Dedifferentiated amniotic fluid mesenchymal stem cell (primary cell): Measurements from ENCODE around the gene PCF11.
A peak's percentile ranks its signal among the peaks of the same experiment; 100 is the strongest.
"Not testable (repeated sequence)": the region's sequence is repeated elsewhere in the genome, so short reads cannot be mapped to it uniquely, and the experiment has no call there.

ENCODE experiments used
- DNase-seq: peaks from one replicate; pipeline ENCODE4 v3.0.0-alpha.2; 2016; ENCODE audit errors: extremely low spot score

The PCF11 gene

GRCh38 chr11:83193315-83194280 lies 36.7 kb downstream of the PCF11 start, which contains the start of gene ANKRD42:
Gene ANKRD42 (plus strand): TSS chr11:83193712. CDS start chr11:83194671, 959 bp downstream.
- DNase-seq, result peak; percentile 97

DNA sequence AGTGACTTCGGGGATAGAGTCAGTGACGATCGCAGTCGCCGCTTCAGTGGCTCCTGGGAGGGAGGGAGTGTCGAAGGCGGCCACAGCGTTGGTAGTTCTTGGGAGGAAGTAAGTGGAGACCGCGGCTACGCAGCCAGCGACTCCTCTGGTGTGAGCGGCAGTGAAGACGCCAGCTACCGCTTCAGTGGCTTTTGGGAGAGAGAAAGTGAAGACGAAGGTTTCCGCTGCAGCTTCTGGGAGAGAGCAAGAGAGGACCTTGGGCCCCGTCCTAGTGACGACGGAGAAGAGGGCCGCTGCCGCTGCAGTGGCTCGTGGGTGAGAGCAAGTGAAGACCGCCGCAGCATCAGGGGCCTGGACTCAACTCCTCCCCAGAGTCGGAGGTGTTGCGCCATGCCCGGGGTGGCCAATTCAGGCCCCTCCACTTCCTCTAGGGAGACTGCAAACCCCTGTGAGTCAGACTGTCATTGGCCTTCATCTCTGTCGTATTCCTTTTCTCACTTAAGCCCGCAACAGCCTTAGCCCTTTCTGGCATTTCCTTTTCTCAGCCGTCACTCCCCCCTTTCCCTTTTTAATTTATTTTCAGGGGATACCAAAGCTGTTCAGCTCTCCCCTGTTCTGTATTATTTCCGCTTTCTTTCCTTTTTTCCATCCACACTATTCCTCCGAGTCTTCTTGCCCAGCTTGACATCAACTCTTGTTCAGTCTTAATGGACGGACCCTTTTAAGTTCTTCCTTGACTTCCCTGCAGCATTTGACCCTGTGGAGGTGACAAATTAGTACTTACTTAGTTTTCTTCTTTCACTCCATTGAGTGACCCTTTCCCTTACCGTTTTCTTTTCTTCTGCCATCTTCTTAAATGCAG lies 37.6 kb downstream of the PCF11 start:
- peak; percentile 64 for DNase-seq

DNA sequence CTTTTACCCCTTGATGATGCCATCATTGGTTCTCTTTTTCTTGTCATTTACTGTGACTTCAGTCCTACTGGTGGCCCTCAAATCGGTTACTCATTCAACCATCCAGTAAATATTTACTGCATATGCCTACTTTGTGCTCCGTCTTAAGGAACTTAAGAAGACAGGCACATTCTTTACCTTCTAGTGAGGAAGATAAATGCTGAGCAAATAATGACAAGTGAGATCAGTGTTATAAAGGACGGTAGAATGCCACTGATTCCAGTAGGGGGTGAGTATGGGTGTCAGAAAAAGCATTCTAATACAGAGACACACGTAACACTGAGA lies 38.2 kb downstream of the PCF11 start:
- no peak for DNase-seq

- DNase-seq, result no peak
Measured at GRCh38 chr11:83195649-83196048, 38.7 kb downstream of the PCF11 start.

DNA sequence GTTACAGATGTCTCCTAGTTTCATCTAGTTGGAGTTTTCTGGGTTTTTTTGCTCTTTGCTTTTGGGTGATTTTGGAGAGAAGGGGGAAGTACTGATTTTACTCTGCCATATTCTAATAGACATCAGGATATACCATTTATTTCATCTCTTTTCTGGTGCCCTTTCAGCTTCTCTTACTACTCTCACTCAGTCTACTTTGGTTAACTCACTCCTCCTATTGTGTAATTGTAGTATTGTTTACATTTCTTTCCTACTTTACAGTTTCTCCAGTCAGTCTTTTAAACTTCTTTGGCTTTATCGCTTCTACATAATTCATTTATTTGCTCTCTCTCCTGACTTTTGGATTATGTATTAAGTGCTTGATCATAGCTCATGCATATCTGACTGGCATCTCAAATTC lies 43.1 kb downstream of the PCF11 start:
- DNase-seq, result no peak

DNA sequence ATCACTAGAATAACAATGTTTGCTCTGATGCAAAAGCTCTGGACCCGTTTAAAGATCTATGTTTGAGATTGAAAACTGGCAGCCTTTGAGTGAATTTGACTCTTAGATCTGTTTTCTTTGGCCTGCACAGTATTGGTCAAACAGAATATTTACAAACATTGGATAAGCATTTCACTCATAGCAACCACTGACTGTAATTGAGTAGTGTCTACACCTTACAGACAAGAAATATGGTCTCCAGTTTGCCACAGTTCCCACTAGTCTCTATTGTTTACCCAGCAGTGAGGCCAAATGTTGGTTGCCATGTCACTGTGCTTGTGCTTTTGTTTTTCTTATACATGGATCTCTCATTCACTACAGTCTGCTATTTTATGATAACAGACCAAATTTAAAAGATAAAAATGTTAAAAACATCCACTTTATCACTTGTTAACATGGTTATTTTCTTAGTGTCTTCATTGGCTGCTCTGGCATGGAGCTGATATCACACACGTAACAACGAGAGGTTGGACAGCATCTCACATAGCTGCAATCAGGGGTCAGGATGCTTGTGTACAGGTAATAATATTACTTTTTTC lies 48.8 kb downstream of the PCF11 start:
- DNase-seq, result no peak

- DNase-seq, result no peak
Measured at GRCh38 chr11:83206221-83206620, 49.3 kb downstream of the PCF11 start.

- DNase-seq, result not testable (repeated sequence)
Measured at GRCh38 chr11:83206771-83207382, 49.9 kb downstream of the PCF11 start.

- no peak for DNase-seq
Measured at GRCh38 chr11:83219095-83219494, 62.2 kb downstream of the PCF11 start.

DNA sequence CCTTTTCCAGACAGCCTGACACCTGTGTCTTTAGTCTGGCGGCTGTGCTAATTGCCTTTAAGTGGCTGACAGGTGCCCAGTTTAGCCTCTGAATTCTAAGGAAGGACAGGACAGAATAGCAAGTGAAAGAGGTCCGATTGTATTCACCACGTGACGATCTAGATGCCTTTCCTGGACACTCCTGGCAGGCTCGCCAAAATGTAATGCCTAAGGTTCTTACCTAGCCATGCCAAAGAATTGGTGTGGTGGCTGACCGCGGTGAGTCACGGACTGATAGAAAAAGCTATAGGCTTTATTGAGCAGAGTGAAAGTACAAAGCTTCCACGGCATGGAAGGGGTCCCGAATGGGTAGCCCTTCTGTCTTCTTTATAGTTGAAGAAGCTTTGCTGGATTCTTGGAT lies 63.3 kb downstream of the PCF11 start:
- no peak for DNase-seq

DNA sequence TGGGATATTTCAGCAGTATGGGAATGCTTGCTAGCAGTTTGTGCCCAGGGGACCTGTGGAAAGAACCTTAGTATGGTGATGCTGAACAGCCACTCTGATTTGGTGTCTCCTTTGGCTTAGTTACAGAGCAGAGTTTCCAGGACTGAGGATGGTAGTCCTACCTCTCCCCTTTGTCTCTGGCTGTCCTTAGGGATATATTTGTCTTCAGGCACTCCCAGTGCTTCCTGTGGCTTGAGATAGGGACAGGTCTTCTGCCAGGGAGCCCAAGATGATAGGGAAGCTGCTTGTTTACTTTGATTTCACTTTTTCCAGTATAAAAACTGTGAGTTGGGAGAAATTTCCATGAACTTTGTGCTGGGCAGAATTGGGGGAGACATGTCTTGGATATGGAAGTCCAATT lies 64.8 kb downstream of the PCF11 start:
- no peak for DNase-seq

- no peak for DNase-seq
Measured at GRCh38 chr11:83222499-83222898, 65.6 kb downstream of the PCF11 start.

- DNase-seq, result no peak
Measured at GRCh38 chr11:83223457-83223856, 66.5 kb downstream of the PCF11 start.

- peak; percentile 21 for DNase-seq
Measured at GRCh38 chr11:83235825-83236224, 78.9 kb downstream of the PCF11 start.
